Measurements from ENCODE around the gene PRIM1.
A peak's percentile ranks its signal among the peaks of the same experiment; 100 is the strongest.

PRIM1 gene

GRCh38 chr12:56751712-56752598, at the start of gene PRIM1 (continued):
- TF ChIP-seq ZSCAN4 (tag by site-specific recombination; IDR thresholded peaks at IDR 0.05) (no peak), ZNF426 (tag by site-specific recombination; IDR thresholded peaks at IDR 0.05) (no peak), ZNF629 (tag by site-specific recombination; IDR thresholded peaks at IDR 0.05) (peak; percentile 52), REST (tag by site-specific recombination; IDR thresholded peaks at IDR 0.05) (0 out of 2 replicates have a peak, but pooled peaks have one; percentile 11), ZNF501 (tag by site-specific recombination; IDR thresholded peaks at IDR 0.05) (peak; percentile 67; the same call in 1 of the 2 replicates), ZBTB6 (tag by site-specific recombination; IDR thresholded peaks at IDR 0.05) (peak; percentile 90), ZNF37A (tag by site-specific recombination; IDR thresholded peaks at IDR 0.05) (no peak), ZNF184 (tag by site-specific recombination; IDR thresholded peaks at IDR 0.05) (no peak), RBAK (tag by site-specific recombination; IDR thresholded peaks at IDR 0.05) (0 out of 2 replicates have a peak, but pooled peaks have one; percentile 7), ZNF521 (tag by site-specific recombination; IDR thresholded peaks at IDR 0.05) (no peak), ZNF692 (tag by site-specific recombination; IDR thresholded peaks at IDR 0.05) (peak; percentile 52; the same call in 1 of the 2 replicates), ZNF792 (tag by site-specific recombination; IDR thresholded peaks at IDR 0.05) (no peak), ZNF626 (tag by site-specific recombination; IDR thresholded peaks at IDR 0.05) (no peak), ZNF174 (tag by site-specific recombination; IDR thresholded peaks at IDR 0.05) (no peak), ZNF777 (tag by site-specific recombination; IDR thresholded peaks at IDR 0.05; ENCODE audit: borderline replicate concordance) (no peak), ZNF585B (tag by site-specific recombination; IDR thresholded peaks at IDR 0.05) (no peak), ZNF335 (tag by site-specific recombination; conservative IDR thresholded peaks at IDR 0.05) (peak; percentile 96), ZNF701 (tag by site-specific recombination; IDR thresholded peaks at IDR 0.05) (no peak), GLI4 (tag by site-specific recombination; IDR thresholded peaks at IDR 0.05) (no peak), ZNF600 (tag by site-specific recombination; IDR thresholded peaks at IDR 0.05) (peak; percentile 88; the same call in 1 of the 2 replicates), ZNF292 (tag by site-specific recombination; IDR thresholded peaks at IDR 0.05; ENCODE audit: borderline replicate concordance, low read depth) (no peak), ZBTB21 (tag by site-specific recombination; IDR thresholded peaks at IDR 0.05) (peak; percentile 25; the same call in 1 of the 2 replicates), ZNF157 (tag by site-specific recombination; IDR thresholded peaks at IDR 0.05) (no peak), ZNF514 (tag by site-specific recombination; IDR thresholded peaks at IDR 0.05) (no peak), ZNF660 (tag by site-specific recombination; IDR thresholded peaks at IDR 0.05) (0 out of 2 replicates have a peak, but pooled peaks have one; percentile 56), ZNF266 (tag by site-specific recombination; IDR thresholded peaks at IDR 0.05; ENCODE audit: low read depth) (no peak), ZBTB48 (tag by site-specific recombination; IDR thresholded peaks at IDR 0.05) (no peak), SCRT1 (tag by site-specific recombination; IDR thresholded peaks at IDR 0.05; ENCODE audit: borderline replicate concordance) (no peak), ZNF544 (tag by site-specific recombination; IDR thresholded peaks at IDR 0.05) (no peak), ZNF624 (tag by site-specific recombination; IDR thresholded peaks at IDR 0.05) (no peak), ZNF24 (tag by site-specific recombination; IDR thresholded peaks at IDR 0.05) (0 out of 2 replicates have a peak, but pooled peaks have one; percentile 61), TRIM28 (IDR thresholded peaks at IDR 0.05; ENCODE audit: borderline replicate concordance, low read length) (no peak), BCL6B (tag by site-specific recombination; IDR thresholded peaks at IDR 0.05) (no peak)
